IPS DF 6.9 (cell line): ENCODE data around the gene ZBTB3.
"Not testable (repeated sequence)": the region's sequence is repeated elsewhere in the genome, so short reads cannot be mapped to it uniquely, and the experiment has no call there.

Experiments used
- DNase-seq: peaks from one replicate; pipeline ENCODE4 v3.0.0-alpha.2; 2013; ENCODE audit warnings: low read depth, low spot score
- H3K27ac ChIP-seq: one replicate; pipeline ENCODE4 v1.5.1; 2013; ENCODE audit warnings: low read length, control low read depth
- H3K27me3 ChIP-seq: 2 replicates; pipeline ENCODE4 v1.6.1; 2013; ENCODE audit warnings: mild to moderate bottlenecking, low read length; ENCODE audit not compliant: control insufficient read depth, insufficient read depth
- H3K36me3 ChIP-seq: 2 replicates; pipeline ENCODE4 v1.6.1; 2013; ENCODE audit warnings: low read length; ENCODE audit not compliant: control insufficient read depth, insufficient read depth
- H3K4me1 ChIP-seq: 2 replicates; pipeline ENCODE4 v1.6.1; 2013; ENCODE audit warnings: low read length; ENCODE audit not compliant: control insufficient read depth, insufficient read depth
- H3K4me3 ChIP-seq: 2 replicates; pipeline ENCODE4 v1.5.1; 2013; ENCODE audit warnings: mild to moderate bottlenecking, low read length
- H3K9me3 ChIP-seq: 2 replicates; pipeline ENCODE4 v1.6.1; 2013; ENCODE audit warnings: low read length, inconsistent platforms; ENCODE audit not compliant: control insufficient read depth, insufficient read depth
- WGBS: extraction: QIAGEN DNeasy Blood & Tissue Kit; methylation state at CpG from one replicate; pipeline ENCODE4 v1.1.7; 2013; ENCODE audit warnings: mixed read lengths, missing lambda C conversion rate; ENCODE audit not compliant: insufficient read length, insufficient coverage; 5-methylcytosine and 5-hydroxymethylcytosine counted together

The ZBTB3 gene

GRCh38 chr11:62787005-62787759 is 33.2 kb upstream of the ZBTB3 start, which contains the start of gene TMEM179B:
TSS of gene TMEM179B (plus strand) at chr11:62787402. CDS start at chr11:62787432, 30 bp downstream.
- H3K9me3 ChIP-seq: no peaks in the 10 kb centered on the region
- no peaks in the 10 kb centered on the region for H3K27me3 ChIP-seq
- peaks cover 9% of the 10 kb centered on the region for H3K36me3 ChIP-seq
- no CpG with 5 or more reads among the region's 88 CpGs for WGBS
- H3K4me3 ChIP-seq: peak within 1 kb of the TSS; percentile 71
- DNase-seq: peak; percentile 99
- peaks cover under 1% of the 10 kb centered on the region; the same call in 1 of the 2 replicates for H3K4me1 ChIP-seq
- no peak within 1 kb of the TSS for H3K27ac ChIP-seq

DNA sequence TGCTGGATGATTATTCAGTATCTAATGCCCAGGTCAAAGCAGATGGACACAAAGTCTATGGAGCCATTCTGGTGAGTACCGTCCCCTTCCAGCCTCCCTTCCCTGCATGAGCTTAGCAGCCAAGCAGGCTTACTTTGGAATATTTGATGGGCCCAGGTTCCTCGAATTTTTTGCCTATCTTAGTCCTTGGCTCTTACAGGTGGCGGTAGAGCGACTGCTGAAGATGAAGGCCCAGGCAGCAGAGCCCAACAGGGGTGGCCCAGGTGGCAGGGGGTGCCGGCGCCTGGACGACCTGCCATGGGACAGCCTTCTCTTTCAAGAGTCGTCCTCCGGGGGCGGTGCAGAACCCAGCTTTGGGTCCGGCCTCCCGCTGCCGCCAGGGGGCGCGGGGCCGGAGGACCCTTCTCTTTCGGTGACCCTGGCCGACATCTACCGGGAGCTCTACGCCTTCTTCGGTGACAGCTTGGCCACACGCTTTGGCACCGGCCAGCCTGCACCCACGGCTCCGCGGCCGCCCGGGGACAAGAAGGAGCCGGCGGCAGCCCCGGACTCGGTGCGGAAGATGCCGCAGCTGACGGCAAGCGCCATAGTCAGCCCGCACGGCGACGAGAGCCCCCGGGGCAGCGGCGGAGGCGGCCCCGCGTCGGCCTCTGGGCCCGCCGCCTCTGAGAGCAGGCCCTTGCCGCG is 32.5 kb upstream of the ZBTB3 start:
- no peaks in the 10 kb centered on the region for H3K4me1 ChIP-seq
- H3K9me3 ChIP-seq: no peaks in the 10 kb centered on the region
- H3K4me3 ChIP-seq: peak overlapping the region; percentile 71
- peaks cover 12% of the 10 kb centered on the region for H3K36me3 ChIP-seq
- peak; percentile 71 for DNase-seq
- no CpG with 5 or more reads among the region's 51 CpGs for WGBS
- no peaks in the 10 kb centered on the region for H3K27me3 ChIP-seq
- H3K27ac ChIP-seq: no peak overlapping the region

DNA sequence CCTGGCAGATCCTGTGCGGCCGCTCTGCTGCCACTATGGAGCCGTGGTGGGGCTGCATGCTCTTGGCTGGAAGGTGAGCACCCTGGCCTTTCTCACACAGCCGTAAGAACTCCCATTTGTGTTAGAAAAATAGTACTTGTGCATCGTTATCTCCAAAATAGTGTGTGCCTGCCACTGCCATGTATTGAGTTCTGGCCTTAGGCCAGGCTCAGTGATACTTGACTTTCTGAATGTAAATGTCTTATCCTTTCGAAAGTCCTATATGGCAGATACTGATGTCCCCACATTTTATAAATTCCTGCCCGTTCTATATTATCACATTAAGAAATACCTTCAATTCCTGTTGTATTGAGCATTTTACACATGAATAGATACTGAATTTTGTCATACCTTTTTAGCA is 28.8 kb upstream of the ZBTB3 start:
- Histone ChIP-seq H3K27me3 (no peaks in the 10 kb centered on the region), H3K4me3 (no peak overlapping the region), H3K27ac (no peak overlapping the region), H3K9me3 (no peaks in the 10 kb centered on the region), H3K4me1 (no peaks in the 10 kb centered on the region), H3K36me3 (peaks cover 12% of the 10 kb centered on the region)
- no peak for DNase-seq
- no CpG with 5 or more reads among the region's 7 CpGs for WGBS

DNA sequence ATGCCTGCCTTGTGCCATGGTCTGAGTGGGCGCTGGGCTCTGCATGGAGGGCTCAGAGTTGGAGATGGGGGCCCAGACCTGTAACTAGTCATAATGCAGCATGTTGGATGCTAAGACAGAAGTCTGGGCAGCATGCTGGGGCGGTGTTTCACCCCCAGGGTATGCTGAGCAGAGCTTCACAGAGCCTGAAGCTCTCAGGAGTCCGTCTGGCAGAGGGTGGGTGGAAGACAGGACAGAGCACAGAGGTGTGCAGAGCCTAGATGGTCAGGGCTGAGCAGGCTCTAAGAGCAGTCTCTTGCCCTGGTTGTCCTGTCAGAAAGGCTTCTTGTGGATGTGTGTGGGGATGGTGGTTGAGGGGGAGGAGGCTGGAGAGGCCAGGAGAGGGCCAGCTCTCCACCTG is 24.5 kb upstream of the ZBTB3 start:
- no peak for DNase-seq
- Histone ChIP-seq H3K4me3 (no peak overlapping the region), H3K27ac (no peak overlapping the region), H3K27me3 (no peaks in the 10 kb centered on the region), H3K4me1 (no peaks in the 10 kb centered on the region), H3K9me3 (no peaks in the 10 kb centered on the region), H3K36me3 (peaks cover 26% of the 10 kb centered on the region)
- WGBS: no CpG with 5 or more reads among the region's 3 CpGs

GRCh38 chr11:62777389-62777788 is 23.4 kb upstream of the ZBTB3 start:
- no peak overlapping the region for H3K27ac ChIP-seq
- peaks cover 22% of the 10 kb centered on the region for H3K36me3 ChIP-seq
- no peaks in the 10 kb centered on the region for H3K27me3 ChIP-seq
- WGBS: no CpG with 5 or more reads among the region's 2 CpGs
- no peaks in the 10 kb centered on the region for H3K9me3 ChIP-seq
- DNase-seq: no peak
- H3K4me3 ChIP-seq: no peak overlapping the region
- no peaks in the 10 kb centered on the region for H3K4me1 ChIP-seq

- no peak for DNase-seq
- no peak overlapping the region for H3K4me3 ChIP-seq
- H3K36me3 ChIP-seq: peaks cover 16% of the 10 kb centered on the region
- H3K27ac ChIP-seq: no peak overlapping the region
- H3K27me3 ChIP-seq: no peaks in the 10 kb centered on the region
- H3K9me3 ChIP-seq: no peaks in the 10 kb centered on the region
- no peaks in the 10 kb centered on the region for H3K4me1 ChIP-seq
- WGBS: no CpG with 5 or more reads among the region's 17 CpGs
Observed at GRCh38 chr11:62775646-62776045, 21.7 kb upstream of the ZBTB3 start.

GRCh38 chr11:62774407-62774806 is 20.4 kb upstream of the ZBTB3 start:
- Histone ChIP-seq H3K36me3 (peaks cover 16% of the 10 kb centered on the region), H3K9me3 (no peaks in the 10 kb centered on the region), H3K27me3 (no peaks in the 10 kb centered on the region), H3K4me1 (peaks cover 3% of the 10 kb centered on the region; the same call in 1 of the 2 replicates), H3K27ac (no peak overlapping the region), H3K4me3 (no peak overlapping the region)
- WGBS: no CpG with 5 or more reads among the region's 6 CpGs
- no peak for DNase-seq

- no CpG with 5 or more reads among the region's 60 CpGs for WGBS
- peaks cover 16% of the 10 kb centered on the region for H3K36me3 ChIP-seq
- H3K27ac ChIP-seq: peak within 1 kb of the TSS; percentile 12
Observed at GRCh38 chr11:62771144-62772021, 17.4 kb upstream of the ZBTB3 start, which contains the start of gene TAF6L. TSS of gene TAF6L (plus strand) at chr11:62771396. CDS start at chr11:62775784, 4,388 bp downstream.

DNA sequence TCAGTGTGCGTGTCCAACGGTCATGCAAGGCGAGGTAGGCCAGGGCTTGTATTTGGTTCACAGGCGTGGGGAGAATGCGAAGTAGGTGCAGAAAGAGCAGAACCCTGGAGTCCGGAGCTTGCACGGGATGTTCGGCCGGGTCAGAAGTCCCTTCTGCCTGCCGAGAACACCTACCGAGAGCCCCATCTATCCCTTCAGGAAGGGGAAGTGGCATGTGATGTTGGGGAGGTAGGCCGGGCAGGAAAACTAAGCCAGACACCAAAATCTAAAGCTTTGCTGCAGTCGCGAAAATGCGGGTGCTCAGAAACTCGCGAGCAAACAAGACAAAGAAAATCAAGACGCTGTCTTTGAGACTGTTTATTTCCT is 16.8 kb upstream of the ZBTB3 start:
- Histone ChIP-seq H3K27ac (peak overlapping the region; percentile 12), H3K27me3 (no peaks in the 10 kb centered on the region), H3K36me3 (peaks cover 15% of the 10 kb centered on the region), H3K9me3 (no peaks in the 10 kb centered on the region), H3K4me3 (peak overlapping the region; percentile 27; the same call in 1 of the 2 replicates), H3K4me1 (peaks cover 3% of the 10 kb centered on the region; the same call in 1 of the 2 replicates)
- DNase-seq: no peak
- WGBS: no CpG with 5 or more reads among the region's 18 CpGs

More at GRCh38 chr11:62771144-62772021, 17.4 kb upstream of the ZBTB3 start, which contains the start of gene TAF6L:
- H3K4me1 ChIP-seq: peaks cover 3% of the 10 kb centered on the region; the same call in 1 of the 2 replicates
- no peaks in the 10 kb centered on the region for H3K9me3 ChIP-seq
- no peaks in the 10 kb centered on the region for H3K27me3 ChIP-seq
- no peak for DNase-seq
- peak within 1 kb of the TSS; percentile 90 for H3K4me3 ChIP-seq

- H3K27ac ChIP-seq, H3K4me3 ChIP-seq, H3K9me3 ChIP-seq: not testable (repeated sequence)
Observed at GRCh38 chr11:62760867-62761227, 6.9 kb upstream of the ZBTB3 start.

More at GRCh38 chr11:62760867-62761227, 6.9 kb upstream of the ZBTB3 start:
- not testable (repeated sequence) for DNase-seq, H3K27me3 ChIP-seq, H3K4me1 ChIP-seq, H3K36me3 ChIP-seq
- WGBS: no CpG with 5 or more reads among the region's 9 CpGs
